ENCODE data around the gene SLC5A6. TPM values are rescaled to one million over a fixed set of nuclear protein-coding genes. Genes with fewer than 3 reads are reported as not detected.

The SLC5A6 gene
- total RNA-seq, 2 experiments from 2014 or later: 55.5 to 60.1 TPM

DNA sequence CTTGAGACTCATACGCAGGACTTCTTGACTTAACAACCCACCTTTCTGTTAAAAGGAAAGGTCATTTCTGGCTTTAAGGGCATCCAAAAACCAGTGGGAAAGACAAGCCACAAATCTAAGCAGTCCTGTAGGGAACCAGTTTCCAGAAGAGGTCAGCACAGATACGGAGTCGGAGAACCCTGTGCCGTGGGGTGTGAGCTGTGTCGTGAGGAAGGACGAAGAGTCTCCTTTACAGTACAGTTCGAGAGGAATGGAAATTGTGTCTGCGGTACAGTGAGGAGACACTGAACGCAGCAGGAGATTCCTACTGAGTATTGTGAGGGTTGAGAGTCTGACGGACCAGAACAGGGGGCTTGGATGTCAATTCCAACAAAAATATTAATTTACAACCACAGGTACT is 33.0 kb upstream of the SLC5A6 start:
- DNase-seq (ENCODE audit: low spot score): no peak
- no peak overlapping the region for H3K4me3 ChIP-seq (ENCODE audit: low read depth, low read length, poor library complexity, severe bottlenecking)
- CTCF ChIA-PET (ENCODE audit: unreplicated experiment): no interaction called here
- peaks cover 59% of the 10 kb centered on the region for H3K36me3 ChIP-seq (ENCODE audit: insufficient read depth, low read length)
- no peaks in the 10 kb centered on the region for H3K79me2 ChIP-seq (ENCODE audit: insufficient read depth, low read depth, low read length)
- POLR2A ChIA-PET: interaction anchor here (0.7 kb wide), 1 partner anchor 22 kb away, joined by 4 read pairs; no protein-coding TSS in a partner anchor
- intact Hi-C loops (cut with micrococcal nuclease; ENCODE audit: unreplicated experiment): no loop called here
- H3K9me3 ChIP-seq (ENCODE audit: low read length): no peaks in the 10 kb centered on the region
- no peak overlapping the region for H3K27ac ChIP-seq (ENCODE audit: low read depth, low read length, poor library complexity, severe bottlenecking)
- H3K4me1 ChIP-seq (ENCODE audit: insufficient read depth, low read length, poor library complexity, severe bottlenecking): peaks cover 13% of the 10 kb centered on the region
- TSS peak; percentile 41 for BruUV-seq (replicated peaks)
- no peaks in the 10 kb centered on the region for H4K20me1 ChIP-seq (ENCODE audit: insufficient read depth, low read length)
- no peak overlapping the region for H3K4me2 ChIP-seq (ENCODE audit: low read length)
- TF ChIP-seq, protein P1, sequence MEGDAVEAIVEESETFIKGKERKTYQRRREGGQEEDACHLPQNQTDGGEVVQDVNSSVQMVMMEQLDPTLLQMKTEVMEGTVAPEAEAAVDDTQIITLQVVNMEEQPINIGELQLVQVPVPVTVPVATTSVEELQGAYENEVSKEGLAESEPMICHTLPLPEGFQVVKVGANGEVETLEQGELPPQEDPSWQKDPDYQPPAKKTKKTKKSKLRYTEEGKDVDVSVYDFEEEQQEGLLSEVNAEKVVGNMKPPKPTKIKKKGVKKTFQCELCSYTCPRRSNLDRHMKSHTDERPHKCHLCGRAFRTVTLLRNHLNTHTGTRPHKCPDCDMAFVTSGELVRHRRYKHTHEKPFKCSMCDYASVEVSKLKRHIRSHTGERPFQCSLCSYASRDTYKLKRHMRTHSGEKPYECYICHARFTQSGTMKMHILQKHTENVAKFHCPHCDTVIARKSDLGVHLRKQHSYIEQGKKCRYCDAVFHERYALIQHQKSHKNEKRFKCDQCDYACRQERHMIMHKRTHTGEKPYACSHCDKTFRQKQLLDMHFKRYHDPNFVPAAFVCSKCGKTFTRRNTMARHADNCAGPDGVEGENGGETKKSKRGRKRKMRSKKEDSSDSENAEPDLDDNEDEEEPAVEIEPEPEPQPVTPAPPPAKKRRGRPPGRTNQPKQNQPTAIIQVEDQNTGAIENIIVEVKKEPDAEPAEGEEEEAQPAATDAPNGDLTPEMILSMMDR (conservative IDR thresholded peaks at IDR 0.05; ENCODE audit: low read length): no peak
- TF ChIP-seq EZH2phosphoT487 (IDR thresholded peaks at IDR 0.05; ENCODE audit: borderline replicate concordance, low read depth, low read length): no peak
- no peaks in the 10 kb centered on the region for H3K9me2 ChIP-seq (ENCODE audit: insufficient read depth, low read length)
- no peak overlapping the region for H2AFZ ChIP-seq (ENCODE audit: low read length)

DNA sequence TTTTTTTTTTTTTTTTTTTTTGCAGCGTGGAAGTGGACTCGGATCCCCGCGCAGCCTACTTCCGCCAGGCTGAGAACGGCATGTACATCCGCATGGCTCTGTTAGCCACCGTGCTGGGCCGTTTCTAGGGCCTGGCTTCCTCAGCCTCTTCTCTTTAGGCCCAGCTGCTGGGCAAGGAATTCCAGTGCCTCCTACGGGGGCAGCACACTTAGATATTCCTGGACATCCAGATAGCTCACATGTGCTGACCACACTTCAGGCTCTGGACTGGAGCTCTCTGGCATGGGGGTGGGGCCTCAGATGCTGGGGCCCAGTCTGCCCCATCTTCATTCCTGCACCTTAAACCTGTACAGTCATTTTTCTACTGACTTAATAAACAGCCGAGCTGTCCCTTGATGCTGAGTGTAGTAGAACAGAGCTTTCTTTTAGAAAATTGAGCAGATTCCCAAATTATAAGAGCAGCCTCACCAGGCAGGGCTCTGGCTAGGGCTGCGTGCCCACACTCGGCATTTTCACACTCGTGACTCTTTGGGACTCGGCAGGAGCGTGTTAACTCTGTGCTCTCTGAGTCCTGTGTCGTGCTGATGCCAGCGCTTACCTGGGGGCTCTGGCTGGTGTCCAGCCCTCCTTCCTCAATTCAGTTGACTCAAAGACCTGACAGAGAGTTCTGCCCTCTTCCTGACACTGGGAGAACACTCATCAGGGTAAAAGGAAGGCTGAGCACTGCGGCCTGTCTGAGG is 31.5 kb upstream of the SLC5A6 start:
- POLR2A ChIA-PET: interaction anchor here (0.6 to 0.7 kb wide), 2 partner anchors 30 to 147 kb away, joined by 3 to 7 read pairs; no protein-coding TSS in a partner anchor
- intact Hi-C loops (cut with micrococcal nuclease; ENCODE audit: unreplicated experiment): no loop called here
- Histone ChIP-seq H3K4me1 (ENCODE audit: insufficient read depth, low read length, poor library complexity, severe bottlenecking) (no peaks in the 10 kb centered on the region), H3K79me2 (ENCODE audit: insufficient read depth, low read depth, low read length) (no peaks in the 10 kb centered on the region), H3K4me3 (ENCODE audit: low read depth, low read length, poor library complexity, severe bottlenecking) (no peak overlapping the region), H3K9me3 (ENCODE audit: low read length) (no peaks in the 10 kb centered on the region), H2AFZ (ENCODE audit: low read length) (no peak overlapping the region), H3K36me3 (ENCODE audit: insufficient read depth, low read length) (peaks cover 74% of the 10 kb centered on the region), H3K4me2 (ENCODE audit: low read length) (no peak overlapping the region), H3K9me2 (ENCODE audit: insufficient read depth, low read length) (no peaks in the 10 kb centered on the region), H3K27ac (ENCODE audit: low read depth, low read length, poor library complexity, severe bottlenecking) (no peak overlapping the region), H4K20me1 (ENCODE audit: insufficient read depth, low read length) (no peaks in the 10 kb centered on the region)
- CTCF ChIA-PET (ENCODE audit: unreplicated experiment): no interaction called here
- no peak for DNase-seq (ENCODE audit: low spot score)
- TF ChIP-seq EZH2phosphoT487 (IDR thresholded peaks at IDR 0.05; ENCODE audit: borderline replicate concordance, low read depth, low read length): no peak
- TF ChIP-seq, protein P1 (conservative IDR thresholded peaks at IDR 0.05; ENCODE audit: low read length): no peak
- TSS peak; percentile 64 for BruUV-seq (replicated peaks)

GRCh38 chr2:27242614-27242951 is 30.5 kb upstream of the SLC5A6 start:
- intact Hi-C loops (cut with micrococcal nuclease; ENCODE audit: unreplicated experiment): no loop called here
- peaks cover 84% of the 10 kb centered on the region for H3K36me3 ChIP-seq (ENCODE audit: insufficient read depth, low read length)
- H3K9me2 ChIP-seq (ENCODE audit: insufficient read depth, low read length): no peaks in the 10 kb centered on the region
- no peak for TF ChIP-seq EZH2phosphoT487 (IDR thresholded peaks at IDR 0.05; ENCODE audit: borderline replicate concordance, low read depth, low read length)
- ChIA-PET CTCF (ENCODE audit: unreplicated experiment) (no interaction called here), POLR2A (interaction anchor here (1.3 kb wide), 1 partner anchor 9 kb away, joined by 3 read pairs; no protein-coding TSS in a partner anchor)
- H3K27ac ChIP-seq (ENCODE audit: low read depth, low read length, poor library complexity, severe bottlenecking): no peak overlapping the region
- H2AFZ ChIP-seq (ENCODE audit: low read length): no peak overlapping the region
- no peaks in the 10 kb centered on the region for H3K4me1 ChIP-seq (ENCODE audit: insufficient read depth, low read length, poor library complexity, severe bottlenecking)
- no peaks in the 10 kb centered on the region for H3K9me3 ChIP-seq (ENCODE audit: low read length)
- no peak for DNase-seq (ENCODE audit: low spot score)
- no peak overlapping the region for H3K4me3 ChIP-seq (ENCODE audit: low read depth, low read length, poor library complexity, severe bottlenecking)
- BruUV-seq (replicated peaks): no TSS peak
- no peaks in the 10 kb centered on the region for H3K79me2 ChIP-seq (ENCODE audit: insufficient read depth, low read depth, low read length)
- no peaks in the 10 kb centered on the region for H4K20me1 ChIP-seq (ENCODE audit: insufficient read depth, low read length)
- no peak overlapping the region for H3K4me2 ChIP-seq (ENCODE audit: low read length)
